Keratinocyte (primary cell): ENCODE data around the gene UPK1B. TPM values are rescaled to one million over a fixed set of nuclear protein-coding genes. Genes with fewer than 3 reads are reported as not detected.

Experiments
- DNase-seq: peaks from one replicate; pipeline ENCODE4 v3.0.0-alpha.2; 2011; ENCODE audit warnings: low read depth, missing footprints, low spot score
- FAIRE-seq: peaks from 2 replicates; lab custom pipeline; 2011; peaks lifted over from hg19 to GRCh38; lab: Jason Lieb, UNC
- H2AFZ ChIP-seq: 2 replicates; pipeline ENCODE4 v1.6.0; 2012; ENCODE audit warnings: low read length, control low read depth, inconsistent platforms; ENCODE audit not compliant: control insufficient read depth
- H3K27ac ChIP-seq: 2 replicates; pipeline ENCODE4 v1.5.1; 2011; ENCODE audit warnings: low read length; ENCODE audit not compliant: control insufficient read depth, insufficient read depth
- H3K27me3 ChIP-seq: 3 replicates; pipeline ENCODE4 v1.6.0; 2011; ENCODE audit warnings: low read length; ENCODE audit not compliant: control insufficient read depth, insufficient read depth; ENCODE audit errors: extremely low read depth
- H3K36me3 ChIP-seq, 2 experiments: 2 replicates in 1 of 2; 3 replicates in 1 of 2; pipeline ENCODE4 v1.5.1; 2011; ENCODE audit warnings: low read length in 2 of 2, mild to moderate bottlenecking in 1 of 2; ENCODE audit not compliant: control insufficient read depth in 2 of 2, insufficient read depth in 2 of 2; ENCODE audit errors: extremely low read depth in 1 of 2
- H3K4me1 ChIP-seq: 3 replicates; pipeline ENCODE4 v1.5.1; 2011; ENCODE audit warnings: low read length; ENCODE audit not compliant: control insufficient read depth, insufficient read depth; ENCODE audit errors: extremely low read depth
- H3K4me2 ChIP-seq: 3 replicates; pipeline ENCODE4 v1.6.0; 2011; ENCODE audit warnings: low read depth, low read length; ENCODE audit not compliant: control insufficient read depth, insufficient read depth; ENCODE audit errors: extremely low read depth
- H3K4me3 ChIP-seq, 3 experiments: fragments of 200-600 bp in 1 of 3; sonication (generic) in 1 of 3; 2 replicates in 2 of 3; 3 replicates in 1 of 3; pipeline ENCODE4 v1.5.1; 2011 to 2016; ENCODE audit warnings: low read length in 3 of 3, mild to moderate bottlenecking in 3 of 3, control low read depth in 2 of 3, inconsistent platforms in 1 of 3, low read depth in 1 of 3, mixed read lengths in 1 of 3, mixed run types in 1 of 3, moderate library complexity in 1 of 3; ENCODE audit not compliant: control insufficient read depth in 2 of 3, insufficient read depth in 2 of 3; ENCODE audit errors: extremely low read depth in 1 of 3
- H3K79me2 ChIP-seq: 2 replicates; pipeline ENCODE4 v1.6.0; 2012; ENCODE audit warnings: low read length; ENCODE audit not compliant: control insufficient read depth, insufficient read depth
- H3K9ac ChIP-seq: 3 replicates; pipeline ENCODE4 v1.6.0; 2011; ENCODE audit warnings: low read length; ENCODE audit not compliant: control insufficient read depth, insufficient read depth; ENCODE audit errors: extremely low read depth
- H3K9me1 ChIP-seq: 3 replicates; pipeline ENCODE4 v1.6.0; 2011; ENCODE audit warnings: low read length; ENCODE audit not compliant: control insufficient read depth, insufficient read depth; ENCODE audit errors: extremely low read depth
- H3K9me3 ChIP-seq: 2 replicates; pipeline ENCODE4 v1.5.1; 2012; ENCODE audit warnings: low read depth, low read length; ENCODE audit not compliant: control insufficient read depth
- H4K20me1 ChIP-seq: 3 replicates; pipeline ENCODE4 v1.6.0; 2011; ENCODE audit warnings: low read length; ENCODE audit not compliant: control insufficient read depth, insufficient read depth; ENCODE audit errors: extremely low read depth
- EZH2 ChIP-seq: IDR thresholded peaks from one replicate; pipeline ENCODE4 v1.6.1; 2012; ENCODE audit warnings: inconsistent platforms, mild to moderate bottlenecking, low read length, moderate library complexity
- dilution Hi-C: fragments of 300-500 bp; cut with MboI; formaldehyde crosslinking; loops from one replicate; pipeline ENCODE4 v1.7.0; 2020; ENCODE audit warnings: low sequenced_read_pairs; ENCODE audit not compliant: extremely low pct_ligation_motif_present
- polyA plus RNA-seq, 5 experiments: library from polyadenylated mRNA; depleted of rRNA in 3 of 5; stranded (reverse) in 3 of 5; stranded (forward) in 1 of 5; unstranded in 1 of 5; fragments of >200 nt; gene quantifications; 1 replicate in 1 of 5; 2 replicates in 3 of 5; 3 replicates in 1 of 5; pipeline versions ENCODE4 v1.2.1 to v1.2.3, GENCODE V29; 2011 to 2012; ENCODE audit warnings: missing spikeins in 2 of 5, low read depth in 1 of 5, low replicate concordance in 1 of 5
- TF ChIP-seq, protein P1 (sequence below), 3 experiments: IDR thresholded peaks in 1 of 3; conservative IDR thresholded peaks in 1 of 3; optimal IDR thresholded peaks in 1 of 3; 2 replicates in 2 of 3; 3 replicates in 1 of 3; pipeline versions ENCODE3 to v1.5.1; 2011; ENCODE audit warnings: low read length in 3 of 3, mild to moderate bottlenecking in 3 of 3, moderate library complexity in 2 of 3, control low read depth in 1 of 3, inconsistent platforms in 1 of 3; ENCODE audit not compliant: insufficient read depth in 2 of 3; ENCODE audit errors: extremely low read depth in 1 of 3

The UPK1B gene
- polyA plus RNA-seq, 1 donor (not counting 4 experiments of a cell fraction or from before 2014, with no cell fraction given): 54.6 TPM

DNA sequence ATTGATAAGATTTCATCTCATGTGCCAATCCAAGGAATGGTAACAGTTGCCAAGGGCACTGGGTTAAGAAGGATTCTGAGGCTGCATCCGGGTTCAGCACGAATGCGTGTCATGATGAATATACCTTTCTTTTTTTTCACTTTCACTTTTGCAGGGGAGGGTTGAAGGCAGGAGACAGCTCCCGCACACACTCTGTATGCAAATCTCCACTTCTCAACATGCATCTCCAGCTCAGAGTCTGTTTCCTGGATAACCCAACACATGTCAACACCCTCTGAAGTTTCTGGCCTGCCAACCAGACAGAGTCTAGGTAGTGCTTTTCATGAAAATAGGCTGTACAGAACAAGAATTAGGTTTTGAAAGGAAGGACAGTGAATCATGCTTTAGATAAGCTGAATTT is 45.7 kb downstream of the UPK1B start:
- H3K9me1 ChIP-seq: no peaks in the 10 kb centered on the region
- H4K20me1 ChIP-seq: no peaks in the 10 kb centered on the region
- no peaks in the 10 kb centered on the region for H3K27me3 ChIP-seq
- no peak overlapping the region for H3K4me2 ChIP-seq
- H2AFZ ChIP-seq: no peak overlapping the region
- no peak for TF ChIP-seq EZH2
- TF ChIP-seq, protein P1, sequence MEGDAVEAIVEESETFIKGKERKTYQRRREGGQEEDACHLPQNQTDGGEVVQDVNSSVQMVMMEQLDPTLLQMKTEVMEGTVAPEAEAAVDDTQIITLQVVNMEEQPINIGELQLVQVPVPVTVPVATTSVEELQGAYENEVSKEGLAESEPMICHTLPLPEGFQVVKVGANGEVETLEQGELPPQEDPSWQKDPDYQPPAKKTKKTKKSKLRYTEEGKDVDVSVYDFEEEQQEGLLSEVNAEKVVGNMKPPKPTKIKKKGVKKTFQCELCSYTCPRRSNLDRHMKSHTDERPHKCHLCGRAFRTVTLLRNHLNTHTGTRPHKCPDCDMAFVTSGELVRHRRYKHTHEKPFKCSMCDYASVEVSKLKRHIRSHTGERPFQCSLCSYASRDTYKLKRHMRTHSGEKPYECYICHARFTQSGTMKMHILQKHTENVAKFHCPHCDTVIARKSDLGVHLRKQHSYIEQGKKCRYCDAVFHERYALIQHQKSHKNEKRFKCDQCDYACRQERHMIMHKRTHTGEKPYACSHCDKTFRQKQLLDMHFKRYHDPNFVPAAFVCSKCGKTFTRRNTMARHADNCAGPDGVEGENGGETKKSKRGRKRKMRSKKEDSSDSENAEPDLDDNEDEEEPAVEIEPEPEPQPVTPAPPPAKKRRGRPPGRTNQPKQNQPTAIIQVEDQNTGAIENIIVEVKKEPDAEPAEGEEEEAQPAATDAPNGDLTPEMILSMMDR (optimal IDR thresholded peaks at IDR 0.05 in 1 of 3, IDR thresholded peaks at IDR 0.05 in 1 of 3, conservative IDR thresholded peaks at IDR 0.05 in 1 of 3; ENCODE audit: extremely low read depth in 1 of 3, insufficient read depth in 2 of 3, low read length in 3 of 3): no peak
- H3K79me2 ChIP-seq: no peaks in the 10 kb centered on the region
- H3K9me3 ChIP-seq: no peaks in the 10 kb centered on the region
- H3K27ac ChIP-seq: no peak overlapping the region
- no peak for DNase-seq
- FAIRE-seq: no peak
- peaks cover 26 to 39% of the 10 kb centered on the region in 2 experiments for H3K36me3 ChIP-seq
- H3K9ac ChIP-seq: no peak overlapping the region
- dilution Hi-C loops: no loop called here
- H3K4me1 ChIP-seq: no peaks in the 10 kb centered on the region
- no peak overlapping the region for H3K4me3 ChIP-seq

DNA sequence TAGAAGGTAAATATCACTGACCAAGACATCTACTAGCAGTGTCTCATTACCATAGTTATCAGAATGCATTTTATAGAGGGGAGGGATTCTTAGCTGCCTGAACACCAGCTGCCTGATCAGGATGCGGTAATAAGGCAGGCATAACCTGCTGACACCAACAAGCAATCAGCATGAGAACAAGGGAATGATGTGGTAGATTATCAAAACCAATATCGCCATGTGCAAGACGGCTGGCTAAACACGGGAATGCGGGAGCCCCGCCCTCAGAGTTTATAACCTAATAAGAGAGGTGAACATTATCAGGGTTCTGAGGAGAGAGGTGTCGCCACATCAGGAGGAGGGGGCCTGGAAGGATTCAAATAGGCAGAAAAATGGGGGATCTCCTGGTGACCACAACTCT is 46.8 kb downstream of the UPK1B start:
- DNase-seq (no peak), FAIRE-seq (no peak)
- Histone ChIP-seq H3K4me1 (no peaks in the 10 kb centered on the region), H3K27ac (no peak overlapping the region), H3K27me3 (no peaks in the 10 kb centered on the region), H3K4me3 (no peak overlapping the region), H3K9ac (no peak overlapping the region), H2AFZ (no peak overlapping the region), H3K9me1 (no peaks in the 10 kb centered on the region), H3K79me2 (no peaks in the 10 kb centered on the region), H4K20me1 (no peaks in the 10 kb centered on the region), H3K36me3 (peaks cover 26 to 34% of the 10 kb centered on the region in 2 experiments), H3K9me3 (no peaks in the 10 kb centered on the region), H3K4me2 (no peak overlapping the region)
- TF ChIP-seq EZH2: no peak
- TF ChIP-seq, protein P1 (optimal IDR thresholded peaks at IDR 0.05 in 1 of 3, IDR thresholded peaks at IDR 0.05 in 1 of 3, conservative IDR thresholded peaks at IDR 0.05 in 1 of 3; ENCODE audit: extremely low read depth in 1 of 3, insufficient read depth in 2 of 3, low read length in 3 of 3): no peak
- dilution Hi-C loops: no loop called here
